Uterus (tissue), 2 donors: ENCODE data around the gene STUB1.

Experiments
- POLR2A ChIP-seq, 2 donors: fragments of 450-650 bp; IDR thresholded peaks; one replicate each; pipeline ENCODE4 v1.6.1; 2016; ENCODE audit warnings: antibody characterized with exemption in 2 of 2, mild to moderate bottlenecking in 1 of 2, moderate library complexity in 1 of 2
- TF ChIP-seq, protein P1 (sequence below), 4 experiments: fragments of 200-600 bp in 2 of 4; fragments of 450-650 bp in 2 of 4; sonication (generic) in 2 of 4; IDR thresholded peaks; one replicate each; pipeline ENCODE4 v1.5.1; 2016 to 2019; ENCODE audit warnings: antibody characterized with exemption in 4 of 4, mild to moderate bottlenecking in 2 of 4, moderate library complexity in 1 of 4

DNA sequence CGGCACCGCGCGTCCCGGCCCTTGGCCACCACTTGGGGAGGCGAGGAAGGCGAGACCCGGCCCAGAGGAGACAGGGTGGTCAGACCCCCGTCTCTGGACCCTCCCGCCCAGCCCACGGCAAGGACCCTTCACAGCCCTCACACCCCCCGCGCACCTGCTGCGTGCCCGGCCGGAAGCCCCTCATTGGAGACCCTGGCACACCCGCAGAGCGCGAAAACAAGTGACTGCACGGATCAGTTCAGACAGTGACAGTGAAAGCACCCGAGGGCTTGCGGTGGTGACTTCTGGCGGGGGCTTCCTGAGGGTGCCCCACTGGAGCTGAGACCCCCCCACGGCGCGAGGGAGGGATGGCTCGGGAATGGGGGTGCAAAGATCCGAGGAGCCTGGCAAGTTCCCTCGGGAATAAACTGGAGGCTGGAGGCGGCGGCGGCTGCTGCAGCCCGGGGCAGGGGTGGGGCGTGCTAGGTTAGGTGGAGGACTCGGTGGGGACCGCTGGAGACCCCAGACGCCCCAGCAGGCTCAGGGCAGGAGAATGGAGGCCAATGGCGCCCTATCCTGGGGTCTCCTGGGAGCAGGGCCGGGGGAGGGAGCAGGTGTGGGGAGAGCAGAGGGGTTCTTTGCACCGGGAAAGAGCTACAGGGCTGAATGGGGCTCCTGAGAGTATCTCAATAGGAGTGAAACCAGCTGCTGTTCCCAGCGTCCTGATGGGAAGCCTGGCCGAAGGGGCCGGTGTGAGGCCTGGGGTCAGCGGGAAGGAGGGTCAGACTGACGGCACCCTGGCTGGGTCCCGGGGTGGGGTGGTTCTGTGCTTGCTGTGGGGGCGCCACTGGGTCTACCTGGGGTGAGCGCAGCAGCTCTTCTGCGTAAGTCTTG, 26.2 kb downstream of the STUB1 start:
- TF ChIP-seq, protein P1, sequence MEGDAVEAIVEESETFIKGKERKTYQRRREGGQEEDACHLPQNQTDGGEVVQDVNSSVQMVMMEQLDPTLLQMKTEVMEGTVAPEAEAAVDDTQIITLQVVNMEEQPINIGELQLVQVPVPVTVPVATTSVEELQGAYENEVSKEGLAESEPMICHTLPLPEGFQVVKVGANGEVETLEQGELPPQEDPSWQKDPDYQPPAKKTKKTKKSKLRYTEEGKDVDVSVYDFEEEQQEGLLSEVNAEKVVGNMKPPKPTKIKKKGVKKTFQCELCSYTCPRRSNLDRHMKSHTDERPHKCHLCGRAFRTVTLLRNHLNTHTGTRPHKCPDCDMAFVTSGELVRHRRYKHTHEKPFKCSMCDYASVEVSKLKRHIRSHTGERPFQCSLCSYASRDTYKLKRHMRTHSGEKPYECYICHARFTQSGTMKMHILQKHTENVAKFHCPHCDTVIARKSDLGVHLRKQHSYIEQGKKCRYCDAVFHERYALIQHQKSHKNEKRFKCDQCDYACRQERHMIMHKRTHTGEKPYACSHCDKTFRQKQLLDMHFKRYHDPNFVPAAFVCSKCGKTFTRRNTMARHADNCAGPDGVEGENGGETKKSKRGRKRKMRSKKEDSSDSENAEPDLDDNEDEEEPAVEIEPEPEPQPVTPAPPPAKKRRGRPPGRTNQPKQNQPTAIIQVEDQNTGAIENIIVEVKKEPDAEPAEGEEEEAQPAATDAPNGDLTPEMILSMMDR (IDR thresholded peaks at IDR 0.05) = no peak
- TF ChIP-seq POLR2A (IDR thresholded peaks at IDR 0.05) = no peak
